Uterus (tissue), 4 donors: Measurements from ENCODE around the gene APOOL. TPM values are rescaled to one million over a fixed set of nuclear protein-coding genes. Genes with fewer than 3 reads are reported as not detected.
A peak's percentile ranks its signal among the peaks of the same experiment; 100 is the strongest.

Experiments
- DNase-seq, 2 donors: peaks; one replicate each; pipeline ENCODE4 v3.0.0-alpha.2; 2019 to 2020
- H3K27ac ChIP-seq, 2 donors: fragments of 200-600 bp; sonication (generic); 1 replicate in 1 of 2; 2 replicates in 1 of 2; pipeline ENCODE4 v1.5.1; 2016 to 2018
- H3K27me3 ChIP-seq, 2 donors: fragments of 200-600 bp; sonication (generic); one replicate each; pipeline ENCODE4 v1.5.1; 2018 to 2019; ENCODE audit warnings: control low read depth in 1 of 2
- H3K36me3 ChIP-seq, 2 donors: fragments of 200-600 bp; sonication (generic); one replicate each; pipeline ENCODE4 v1.5.1; 2019; ENCODE audit warnings: control low read depth in 1 of 2
- H3K4me1 ChIP-seq, 2 donors: fragments of 200-600 bp; sonication (generic); one replicate each; pipeline ENCODE4 v1.5.1; 2018 to 2019; ENCODE audit warnings: control low read depth in 1 of 2
- H3K4me3 ChIP-seq, 2 donors: fragments of 200-600 bp; sonication (generic); 1 replicate in 1 of 2; 2 replicates in 1 of 2; pipeline ENCODE4 v1.5.1; 2018 to 2019; ENCODE audit warnings: mild to moderate bottlenecking in 1 of 2
- H3K9me3 ChIP-seq, 2 donors: fragments of 200-600 bp; sonication (generic); one replicate each; pipeline ENCODE4 v1.5.1; 2019; ENCODE audit warnings: control low read depth in 1 of 2
- POLR2A ChIP-seq, 2 donors: fragments of 450-650 bp; IDR thresholded peaks; one replicate each; pipeline ENCODE4 v1.6.1; 2016; ENCODE audit warnings: antibody characterized with exemption in 2 of 2, mild to moderate bottlenecking in 1 of 2, moderate library complexity in 1 of 2
- intact Hi-C: fragments of 100-400 bp; cut with DNase I; formaldehyde crosslinking; loops from one replicate; pipeline ENCODE4 v1.15.1; 2023; ENCODE audit warnings: low total_unique reads
- total RNA-seq, 4 donors: library from RNA; depleted of rRNA in 3 of 4; stranded (reverse); fragments of >200 nt in 3 of 4; gene quantifications; one replicate each; pipeline versions ENCODE4 v1.1.0 to v1.2.4, GENCODE V29; 2014 to 2023
- TF ChIP-seq, protein P1 (sequence below), 4 experiments: fragments of 200-600 bp in 2 of 4; fragments of 450-650 bp in 2 of 4; sonication (generic) in 2 of 4; IDR thresholded peaks; one replicate each; pipeline ENCODE4 v1.5.1; 2016 to 2019; ENCODE audit warnings: antibody characterized with exemption in 4 of 4, mild to moderate bottlenecking in 2 of 4, moderate library complexity in 1 of 4
- donor health status: DM: yes; HTN: yes; CAD: no.

APOOL gene
- total RNA-seq, 4 donors from 2014 or later: 2.3 to 22.4 (median 12.1) TPM

DNA sequence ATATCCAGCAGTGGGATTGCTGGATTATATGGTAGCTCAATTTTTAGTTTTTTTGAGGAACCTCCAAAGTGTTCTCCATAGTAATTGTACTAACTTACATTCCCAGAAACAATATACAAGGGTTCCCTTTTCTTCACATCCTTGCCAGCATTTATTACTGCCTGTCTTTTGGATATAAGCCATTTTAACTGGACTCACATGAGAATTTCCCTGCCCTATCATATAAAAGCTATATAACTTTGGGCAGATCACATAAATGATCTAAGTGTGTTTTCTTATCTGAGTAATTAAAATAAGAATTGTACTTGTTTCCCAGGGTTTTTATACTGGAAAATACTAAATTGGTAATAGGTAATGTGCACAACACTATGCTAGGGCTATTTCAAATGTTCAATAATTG, 25.4 kb downstream of the APOOL start:
- no peak for DNase-seq
- no peaks in the 10 kb centered on the region for H3K36me3 ChIP-seq
- H3K27me3 ChIP-seq: no peaks in the 10 kb centered on the region
- H3K4me3 ChIP-seq: no peak overlapping the region
- H3K9me3 ChIP-seq: no peaks in the 10 kb centered on the region
- intact Hi-C loops: no loop called here
- TF ChIP-seq, protein P1, sequence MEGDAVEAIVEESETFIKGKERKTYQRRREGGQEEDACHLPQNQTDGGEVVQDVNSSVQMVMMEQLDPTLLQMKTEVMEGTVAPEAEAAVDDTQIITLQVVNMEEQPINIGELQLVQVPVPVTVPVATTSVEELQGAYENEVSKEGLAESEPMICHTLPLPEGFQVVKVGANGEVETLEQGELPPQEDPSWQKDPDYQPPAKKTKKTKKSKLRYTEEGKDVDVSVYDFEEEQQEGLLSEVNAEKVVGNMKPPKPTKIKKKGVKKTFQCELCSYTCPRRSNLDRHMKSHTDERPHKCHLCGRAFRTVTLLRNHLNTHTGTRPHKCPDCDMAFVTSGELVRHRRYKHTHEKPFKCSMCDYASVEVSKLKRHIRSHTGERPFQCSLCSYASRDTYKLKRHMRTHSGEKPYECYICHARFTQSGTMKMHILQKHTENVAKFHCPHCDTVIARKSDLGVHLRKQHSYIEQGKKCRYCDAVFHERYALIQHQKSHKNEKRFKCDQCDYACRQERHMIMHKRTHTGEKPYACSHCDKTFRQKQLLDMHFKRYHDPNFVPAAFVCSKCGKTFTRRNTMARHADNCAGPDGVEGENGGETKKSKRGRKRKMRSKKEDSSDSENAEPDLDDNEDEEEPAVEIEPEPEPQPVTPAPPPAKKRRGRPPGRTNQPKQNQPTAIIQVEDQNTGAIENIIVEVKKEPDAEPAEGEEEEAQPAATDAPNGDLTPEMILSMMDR (IDR thresholded peaks at IDR 0.05): no peak
- TF ChIP-seq POLR2A (IDR thresholded peaks at IDR 0.05): no peak
- H3K4me1 ChIP-seq: no peaks in the 10 kb centered on the region
- H3K27ac ChIP-seq: no peak overlapping the region

DNA sequence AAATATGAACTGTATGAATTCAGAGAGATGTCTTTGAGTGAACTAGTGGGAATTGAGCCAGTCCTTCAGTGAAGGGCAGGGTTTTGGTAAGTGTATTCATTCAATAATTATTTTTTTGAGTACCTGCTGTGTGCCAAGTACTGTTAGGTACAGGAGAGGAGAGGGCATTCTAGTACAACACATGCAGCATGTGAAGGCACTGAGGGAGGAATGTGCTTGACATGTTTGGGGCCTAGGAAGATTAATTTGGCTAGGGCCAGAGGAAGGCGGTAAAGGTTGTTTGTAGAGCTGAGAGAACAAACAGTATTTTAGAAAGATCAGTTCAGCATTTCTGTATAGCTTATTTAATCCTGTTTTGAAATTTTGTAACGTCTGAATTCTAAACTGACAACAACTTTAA, 27.8 kb downstream of the APOOL start:
- no peak for DNase-seq
- intact Hi-C loops: no loop called here
- no peaks in the 10 kb centered on the region for H3K27me3 ChIP-seq
- TF ChIP-seq, protein P1 (IDR thresholded peaks at IDR 0.05): no peak
- TF ChIP-seq POLR2A (IDR thresholded peaks at IDR 0.05): no peak
- H3K9me3 ChIP-seq: no peaks in the 10 kb centered on the region
- H3K4me3 ChIP-seq: no peak overlapping the region
- H3K36me3 ChIP-seq: no peaks in the 10 kb centered on the region
- no peak overlapping the region for H3K27ac ChIP-seq
- H3K4me1 ChIP-seq: no peaks in the 10 kb centered on the region

DNA sequence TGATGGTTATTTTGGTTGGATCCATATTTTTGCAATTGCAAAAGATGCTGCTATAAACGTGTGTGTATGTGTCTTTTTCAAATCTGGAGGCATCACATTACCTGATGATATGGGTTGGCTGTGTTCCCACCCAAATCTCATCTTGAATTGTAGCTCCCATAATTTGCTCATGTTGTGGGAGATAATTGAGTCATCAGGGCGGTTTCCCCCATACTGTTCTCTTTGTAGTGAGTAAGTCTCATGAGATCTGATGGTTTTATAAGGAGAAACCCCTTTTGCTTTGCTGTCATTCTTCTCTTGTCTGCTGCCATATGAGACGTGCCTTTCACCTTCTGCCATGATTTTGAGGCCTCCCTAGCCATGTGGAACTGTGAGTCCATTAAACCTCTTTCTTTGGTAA, 33.4 kb downstream of the APOOL start:
- Histone ChIP-seq H3K36me3 (no peaks in the 10 kb centered on the region), H3K4me3 (no peak overlapping the region), H3K27ac (no peak overlapping the region), H3K27me3 (no peaks in the 10 kb centered on the region), H3K9me3 (no peaks in the 10 kb centered on the region), H3K4me1 (no peaks in the 10 kb centered on the region)
- intact Hi-C loops: no loop called here
- DNase-seq: no peak
- no peak for TF ChIP-seq POLR2A (IDR thresholded peaks at IDR 0.05)
- TF ChIP-seq, protein P1 (IDR thresholded peaks at IDR 0.05): no peak

DNA sequence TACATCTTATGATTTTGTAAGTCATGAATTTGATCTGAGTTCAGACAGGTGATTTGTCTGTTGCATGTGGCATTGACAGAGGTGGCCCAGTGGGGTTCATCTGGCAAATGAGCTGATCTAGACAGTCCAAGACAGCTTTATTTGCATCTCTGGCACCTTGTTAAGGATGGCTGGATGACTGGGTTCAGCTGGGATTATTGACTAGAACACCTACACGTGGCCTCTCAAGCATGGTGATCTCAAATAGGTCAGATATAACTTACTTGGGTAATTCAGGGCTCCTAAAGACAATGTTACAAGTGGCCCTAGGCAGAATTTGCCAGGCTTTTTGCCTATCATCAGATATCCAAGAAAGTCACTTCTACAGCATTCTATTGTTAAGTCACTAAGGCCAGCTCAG, 48.0 kb downstream of the APOOL start:
- H3K36me3 ChIP-seq: no peaks in the 10 kb centered on the region
- H3K4me3 ChIP-seq: no peak overlapping the region
- no peaks in the 10 kb centered on the region for H3K4me1 ChIP-seq
- H3K27me3 ChIP-seq: no peaks in the 10 kb centered on the region
- intact Hi-C loops: no loop called here
- no peaks in the 10 kb centered on the region for H3K9me3 ChIP-seq
- DNase-seq: no peak
- peak overlapping the region in 1 of 2 donors; percentile 22 for H3K27ac ChIP-seq
- TF ChIP-seq, protein P1 (IDR thresholded peaks at IDR 0.05): no peak
- TF ChIP-seq POLR2A (IDR thresholded peaks at IDR 0.05): no peak

DNA sequence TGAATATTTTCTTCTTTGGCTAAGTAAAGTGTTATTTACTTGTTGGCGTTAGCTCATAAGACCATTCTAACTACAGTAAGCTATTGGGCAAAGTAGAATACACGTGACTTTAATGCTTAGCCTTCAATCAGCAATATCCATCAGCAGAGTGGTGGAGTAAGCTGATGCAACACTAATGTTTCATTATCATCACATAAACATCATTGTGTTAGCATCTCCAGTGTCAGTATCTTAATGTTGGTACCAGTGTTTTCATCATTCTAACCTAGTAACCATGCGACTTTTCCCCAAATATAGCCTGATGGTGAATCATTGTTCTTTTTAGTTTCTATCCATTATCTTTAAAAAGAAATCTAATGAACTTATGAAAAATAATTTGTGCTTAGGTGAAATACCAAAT, 48.5 kb downstream of the APOOL start:
- TF ChIP-seq, protein P1 (IDR thresholded peaks at IDR 0.05): no peak
- H3K9me3 ChIP-seq: no peaks in the 10 kb centered on the region
- intact Hi-C loops: no loop called here
- H3K27me3 ChIP-seq: no peaks in the 10 kb centered on the region
- H3K4me3 ChIP-seq: no peak overlapping the region
- no peaks in the 10 kb centered on the region for H3K36me3 ChIP-seq
- no peak overlapping the region for H3K27ac ChIP-seq
- DNase-seq: no peak
- no peaks in the 10 kb centered on the region for H3K4me1 ChIP-seq
